HepG2 (cell line): ENCODE data around the gene C5. TPM values are rescaled to one million over a fixed set of nuclear protein-coding genes. Genes with fewer than 3 reads are reported as not detected.

ENCODE experiments used
- CBX5 ChIP-seq: sonication (generic); formaldehyde crosslinking; IDR thresholded peaks from 2 replicates; pipeline ENCODE4 v1.4.0; 2020; ENCODE audit warnings: missing genetic modification reagents, borderline replicate concordance
- ELF1 ChIP-seq: sonication (generic); formaldehyde crosslinking; IDR thresholded peaks from 2 replicates; pipeline ENCODE4 v1.4.0; 2020; ENCODE audit warnings: missing genetic modification reagents
- ESRRA ChIP-seq: sonication (generic); formaldehyde crosslinking; IDR thresholded peaks from 2 replicates; pipeline ENCODE4 v1.5.1; 2020; ENCODE audit warnings: mild to moderate bottlenecking, low read depth, missing genetic modification reagents
- FOXA3 ChIP-seq: IDR thresholded peaks from 2 replicates; pipeline ENCODE4 v1.6.1; 2016; ENCODE audit warnings: missing genetic modification reagents, missing compliant biosample characterization
- FOXP1 ChIP-seq, 2 experiments: fragments of 450-650 bp in 1 of 2; IDR thresholded peaks; 2 replicates each; pipeline ENCODE4 v1.6.1; 2017 to 2018; ENCODE audit warnings: antibody characterized with exemption in 1 of 2
- MBNL3 ChIP-seq: fragments of 250-450 bp; sonication (Bioruptor Pico); conservative IDR thresholded peaks from 2 replicates; pipeline ENCODE4 v1.8.0; 2022; ENCODE audit warnings: mild to moderate bottlenecking, inconsistent platforms
- NCOR1 ChIP-seq: fragments of 200-600 bp; sonication (generic); IDR thresholded peaks from 2 replicates; pipeline ENCODE4 v1.7.0; 2017; ENCODE audit warnings: antibody characterized with exemption, low read length, borderline replicate concordance
- NPAS2 ChIP-seq: sonication (generic); formaldehyde crosslinking; IDR thresholded peaks from 2 replicates; pipeline ENCODE4 v1.8.0; 2022; ENCODE audit warnings: mild to moderate bottlenecking, missing genetic modification reagents, borderline replicate concordance
- REPIN1 ChIP-seq: sonication (generic); formaldehyde crosslinking; IDR thresholded peaks from 2 replicates; pipeline ENCODE4 v1.8.0; 2022; ENCODE audit warnings: missing genetic modification reagents, low read depth, mild to moderate bottlenecking, borderline replicate concordance
- RFX1 ChIP-seq: fragments of 450-650 bp; IDR thresholded peaks from 2 replicates; pipeline ENCODE4 v1.6.1; 2017
- SAP130 ChIP-seq: IDR thresholded peaks from 2 replicates; pipeline ENCODE4 v1.6.1; 2016; ENCODE audit warnings: low read depth
- SMAD9 ChIP-seq: sonication (generic); formaldehyde crosslinking; IDR thresholded peaks from 2 replicates; pipeline ENCODE4 v1.5.1; 2020; ENCODE audit warnings: mild to moderate bottlenecking, missing genetic modification reagents
- SOX5 ChIP-seq: IDR thresholded peaks from 2 replicates; pipeline ENCODE4 v1.6.1; 2016; ENCODE audit warnings: borderline replicate concordance
- SRSF1 ChIP-seq: fragments of 200-400 bp; formaldehyde crosslinking; optimal IDR thresholded peaks from 2 replicates; pipeline ENCODE3; 2017; ENCODE audit warnings: mild to moderate bottlenecking, low read depth, low read length, moderate library complexity
- TCF7 ChIP-seq: sonication (generic); IDR thresholded peaks from 2 replicates; pipeline ENCODE4 v1.6.1; 2016; ENCODE audit warnings: antibody characterized with exemption, low read depth
- TOPORS ChIP-seq: sonication (generic); formaldehyde crosslinking; IDR thresholded peaks from 2 replicates; pipeline ENCODE4 v1.8.0; 2023; ENCODE audit warnings: mild to moderate bottlenecking, missing genetic modification reagents
- ZNF256 ChIP-seq: sonication (generic); formaldehyde crosslinking; conservative IDR thresholded peaks from 2 replicates; pipeline ENCODE4 v1.4.0; 2020; ENCODE audit warnings: missing genetic modification reagents
- ZNF615 ChIP-seq: sonication (generic); formaldehyde crosslinking; IDR thresholded peaks from 2 replicates; pipeline ENCODE4 v1.5.0; 2020; ENCODE audit warnings: mild to moderate bottlenecking, missing genetic modification reagents, borderline replicate concordance
- ZNF7 ChIP-seq: IDR thresholded peaks from 2 replicates; pipeline ENCODE4 v1.6.1; 2016; ENCODE audit warnings: missing biosample characterization, missing genetic modification reagents
- ZNF709 ChIP-seq: sonication (generic); formaldehyde crosslinking; IDR thresholded peaks from 2 replicates; pipeline ENCODE4 v1.5.0; 2020; ENCODE audit warnings: mild to moderate bottlenecking, missing genetic modification reagents
- ZNF891 ChIP-seq: sonication (generic); formaldehyde crosslinking; IDR thresholded peaks from 2 replicates; pipeline ENCODE4 v1.5.0; 2020; ENCODE audit warnings: mild to moderate bottlenecking, missing genetic modification reagents
- polyA plus RNA-seq, 8 experiments: library from polyadenylated mRNA; depleted of rRNA in 3 of 8; stranded (reverse) in 7 of 8; unstranded in 1 of 8; fragments of >200 nt; fragmentation: Illumina TruSeq in 4 of 8; extraction: Trizol in 4 of 8; gene quantifications; 2 replicates each; pipeline versions ENCODE4 v1.2.1 to v1.2.3, GENCODE V29; 2011 to 2016; ENCODE audit warnings: low read depth in 4 of 8, missing spikeins in 1 of 8, mixed read lengths in 1 of 8; ENCODE audit not compliant: insufficient read depth in 1 of 8
- total RNA-seq, 5 experiments: library from RNA; depleted of rRNA; stranded (reverse); fragments of >200 nt; fragmentation: Illumina TruSeq; extraction: Trizol; gene quantifications; 2 replicates each; pipeline ENCODE4 v1.2.3, GENCODE V29; 2016; ENCODE audit warnings: low read depth in 1 of 5
- TF ChIP-seq, protein P1 (sequence below), 2 experiments: sonication (generic) in 1 of 2; formaldehyde crosslinking in 1 of 2; IDR thresholded peaks; 2 replicates each; pipeline versions ENCODE4 v1.4.0 to v1.6.1; 2016 to 2020; ENCODE audit warnings: borderline replicate concordance in 1 of 2, low read depth in 1 of 2, mild to moderate bottlenecking in 1 of 2, missing genetic modification reagents in 1 of 2
- TF ChIP-seq, protein P2 (sequence below): IDR thresholded peaks from 2 replicates; pipeline ENCODE4 v1.6.1; 2016
- TF ChIP-seq, protein P3 (sequence below): sonication (generic); formaldehyde crosslinking; IDR thresholded peaks from 2 replicates; pipeline ENCODE4 v1.8.1; 2023; ENCODE audit warnings: missing genetic modification reagents, mild to moderate bottlenecking, borderline replicate concordance

The C5 gene
- total and polyA plus RNA-seq, 2 of the 13 experiments (the other 11 are each of a cell fraction or from before 2014, with no cell fraction given), result 57.6 to 192 TPM

DNA sequence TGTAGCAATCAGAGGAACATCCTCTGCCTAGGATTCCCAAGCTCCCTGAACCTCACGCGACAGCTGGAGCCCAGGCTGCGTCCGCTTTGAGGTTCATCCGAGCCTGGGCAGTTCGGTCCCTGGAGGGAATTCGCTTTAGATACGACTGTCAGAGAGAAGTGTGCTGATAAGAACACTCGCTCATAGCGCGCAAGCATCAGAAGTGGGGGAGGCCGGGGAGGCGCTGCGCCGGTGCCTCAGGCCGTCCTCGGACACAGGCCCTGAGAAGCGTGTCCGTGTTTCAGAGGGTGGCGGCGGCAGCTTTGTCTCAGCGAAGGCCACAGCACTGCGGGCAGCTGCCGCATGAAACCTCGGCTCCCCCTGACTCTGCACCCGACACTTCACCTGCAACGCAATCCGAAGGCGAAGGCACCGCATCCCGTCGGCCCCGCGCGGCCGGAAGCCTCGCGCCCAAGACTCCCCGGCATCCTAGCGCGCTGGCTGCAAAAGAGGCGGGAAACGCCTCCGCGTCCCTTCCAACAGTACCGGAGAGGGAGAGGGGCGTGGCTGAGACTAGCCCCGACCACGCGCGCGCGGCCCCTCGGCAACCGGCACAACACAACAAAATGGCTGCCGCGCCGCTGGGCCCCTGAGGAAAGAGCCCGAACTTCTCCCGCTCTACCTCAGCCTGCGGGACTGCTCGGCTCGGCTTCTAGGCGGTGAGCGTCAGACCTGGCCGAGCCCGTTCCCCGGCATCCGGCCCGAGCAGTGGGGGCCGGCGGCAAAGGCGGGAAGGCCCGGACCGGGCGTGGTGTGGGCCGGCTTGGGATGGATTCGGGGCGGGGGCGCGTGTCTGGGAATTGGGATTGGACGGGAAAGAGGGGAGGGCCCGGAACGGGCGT lies 24.5 kb upstream of the C5 start, which contains the start of gene CNTRL (continued):
- TF ChIP-seq RFX1, result peak; percentile 49; the same call in 1 of the 2 replicates
- TF ChIP-seq, protein P1, sequence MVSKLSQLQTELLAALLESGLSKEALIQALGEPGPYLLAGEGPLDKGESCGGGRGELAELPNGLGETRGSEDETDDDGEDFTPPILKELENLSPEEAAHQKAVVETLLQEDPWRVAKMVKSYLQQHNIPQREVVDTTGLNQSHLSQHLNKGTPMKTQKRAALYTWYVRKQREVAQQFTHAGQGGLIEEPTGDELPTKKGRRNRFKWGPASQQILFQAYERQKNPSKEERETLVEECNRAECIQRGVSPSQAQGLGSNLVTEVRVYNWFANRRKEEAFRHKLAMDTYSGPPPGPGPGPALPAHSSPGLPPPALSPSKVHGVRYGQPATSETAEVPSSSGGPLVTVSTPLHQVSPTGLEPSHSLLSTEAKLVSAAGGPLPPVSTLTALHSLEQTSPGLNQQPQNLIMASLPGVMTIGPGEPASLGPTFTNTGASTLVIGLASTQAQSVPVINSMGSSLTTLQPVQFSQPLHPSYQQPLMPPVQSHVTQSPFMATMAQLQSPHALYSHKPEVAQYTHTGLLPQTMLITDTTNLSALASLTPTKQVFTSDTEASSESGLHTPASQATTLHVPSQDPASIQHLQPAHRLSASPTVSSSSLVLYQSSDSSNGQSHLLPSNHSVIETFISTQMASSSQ (IDR thresholded peaks at IDR 0.05; ENCODE audit: low read depth), result no peak
- TF ChIP-seq, protein P1 (CRISPR knock-in tag; IDR thresholded peaks at IDR 0.05; ENCODE audit: borderline replicate concordance), result peak; percentile 83
- TF ChIP-seq SMAD9 (CRISPR knock-in tag), result peak; percentile 80; the same call in 1 of the 2 replicates
- TF ChIP-seq ZNF615 (CRISPR knock-in tag), result no peak
- TF ChIP-seq REPIN1 (CRISPR knock-in tag), result peak; percentile 97
- TF ChIP-seq NPAS2 (CRISPR knock-in tag), result 0 out of 2 replicates have a peak, but pooled peaks have one; percentile 15
- TF ChIP-seq SRSF1, result peak; percentile 72
- peak; percentile 77 for TF ChIP-seq TOPORS (CRISPR knock-in tag)
- TF ChIP-seq NCOR1, result peak; percentile 51; the same call in 1 of the 2 replicates
- TF ChIP-seq SOX5, result peak; percentile 5; the same call in 1 of the 2 replicates
- TF ChIP-seq TCF7, result no peak
- TF ChIP-seq ZNF891, result peak; percentile 96
- TF ChIP-seq, protein P2, sequence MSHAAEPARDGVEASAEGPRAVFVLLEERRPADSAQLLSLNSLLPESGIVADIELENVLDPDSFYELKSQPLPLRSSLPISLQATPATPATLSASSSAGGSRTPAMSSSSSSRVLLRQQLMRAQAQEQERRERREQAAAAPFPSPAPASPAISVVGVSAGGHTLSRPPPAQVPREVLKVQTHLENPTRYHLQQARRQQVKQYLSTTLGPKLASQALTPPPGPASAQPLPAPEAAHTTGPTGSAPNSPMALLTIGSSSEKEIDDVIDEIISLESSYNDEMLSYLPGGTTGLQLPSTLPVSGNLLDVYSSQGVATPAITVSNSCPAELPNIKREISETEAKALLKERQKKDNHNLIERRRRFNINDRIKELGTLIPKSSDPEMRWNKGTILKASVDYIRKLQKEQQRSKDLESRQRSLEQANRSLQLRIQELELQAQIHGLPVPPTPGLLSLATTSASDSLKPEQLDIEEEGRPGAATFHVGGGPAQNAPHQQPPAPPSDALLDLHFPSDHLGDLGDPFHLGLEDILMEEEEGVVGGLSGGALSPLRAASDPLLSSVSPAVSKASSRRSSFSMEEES, result peak; percentile 75
- TF ChIP-seq MBNL3, result no peak
- TF ChIP-seq ZNF709, result peak; percentile 95; the same call in 1 of the 2 replicates
- TF ChIP-seq ZNF7 (CRISPR knock-in tag), result no peak
- TF ChIP-seq FOXP1 (IDR thresholded peaks at IDR 0.05), result no peak
- peak; percentile 41; the same call in 1 of the 2 replicates for TF ChIP-seq FOXP1 (CRISPR knock-in tag; IDR thresholded peaks at IDR 0.05)
- TF ChIP-seq ZNF256 (CRISPR knock-in tag), result 0 out of 2 replicates have a peak, but pooled peaks have one; percentile 22
- peak; percentile 67 for TF ChIP-seq ELF1 (CRISPR knock-in tag)
- peak; percentile 63; the same call in 1 of the 2 replicates for TF ChIP-seq CBX5 (CRISPR knock-in tag)
- peak; percentile 93 for TF ChIP-seq SAP130 (CRISPR knock-in tag)
- TF ChIP-seq FOXA3 (CRISPR knock-in tag), result no peak; the same call in 1 of the 2 replicates
- TF ChIP-seq ESRRA (CRISPR knock-in tag), result peak; percentile 82; the same call in 1 of the 2 replicates
- TF ChIP-seq, protein P3, sequence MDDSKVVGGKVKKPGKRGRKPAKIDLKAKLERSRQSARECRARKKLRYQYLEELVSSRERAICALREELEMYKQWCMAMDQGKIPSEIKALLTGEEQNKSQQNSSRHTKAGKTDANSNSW, result peak; percentile 81; the same call in 1 of the 2 replicates
